HG03280 (cell line): ENCODE results near the gene CFAP210.

Source experiments
- ATAC-seq: cut with Tn5 transposase; IDR thresholded peaks from one replicate; pipeline ENCODE4 v1.9.1; 2021; ENCODE audit warnings: mild to moderate bottlenecking, moderate library complexity; ENCODE audit not compliant: unreplicated experiment

The CFAP210 gene

DNA sequence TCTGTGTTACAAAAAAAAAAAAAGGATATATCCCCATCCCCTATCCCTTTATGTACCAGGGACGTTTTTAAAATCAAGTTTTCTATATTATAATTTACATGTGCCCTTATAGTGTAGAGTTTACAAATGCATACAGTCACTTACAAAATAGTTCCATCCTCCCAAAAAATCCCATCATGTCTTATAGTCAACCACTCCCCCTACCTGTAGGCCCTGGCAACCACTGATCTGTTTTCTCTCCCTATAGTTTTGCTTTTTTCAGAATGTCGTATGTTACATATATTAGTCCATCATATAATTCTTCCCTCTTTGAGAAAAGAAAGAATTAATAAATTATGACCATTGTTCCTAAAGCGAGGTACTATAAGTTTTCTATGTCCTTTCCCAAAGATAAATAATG is 17.8 kb downstream of the CFAP210 start:
- ATAC-seq = no peak

DNA sequence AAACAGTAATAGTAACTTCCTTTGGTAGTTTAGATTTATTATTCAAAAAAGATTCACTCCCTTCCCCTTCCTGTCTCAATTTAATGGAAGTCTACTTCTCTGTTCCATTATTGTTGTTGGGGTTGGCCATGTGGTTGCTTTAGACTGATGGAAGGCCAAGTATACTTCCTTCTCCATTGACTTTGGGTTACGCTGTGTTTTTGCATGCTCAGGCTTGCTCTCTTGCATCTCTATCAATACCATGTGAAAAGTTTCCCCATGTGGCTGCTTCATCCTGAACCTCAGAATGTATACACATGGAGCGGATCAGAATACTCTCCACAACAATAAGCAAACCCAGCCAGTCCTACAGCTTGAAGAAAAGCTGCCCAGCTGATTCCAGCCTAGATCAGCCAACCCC is 20.3 kb downstream of the CFAP210 start:
- ATAC-seq = no peak

DNA sequence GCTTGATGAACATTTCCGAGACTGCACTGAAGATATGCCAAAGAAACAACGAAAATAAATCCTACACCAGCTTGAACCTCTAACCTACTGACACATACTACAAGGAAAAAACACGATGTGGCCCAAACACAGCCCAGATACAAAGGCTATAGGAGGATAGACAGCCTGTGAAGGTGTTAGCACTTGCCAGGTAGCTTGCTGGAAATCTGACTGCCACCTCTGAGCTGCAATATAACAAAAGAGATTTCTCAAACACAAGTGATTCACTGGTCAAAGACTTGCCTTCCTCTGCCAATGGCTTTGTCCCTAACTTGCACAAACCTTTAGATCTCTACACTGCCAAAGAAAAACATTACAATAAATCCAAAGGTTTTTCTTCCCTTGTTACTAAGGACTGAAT is 21.1 kb downstream of the CFAP210 start:
- no peak for ATAC-seq

DNA sequence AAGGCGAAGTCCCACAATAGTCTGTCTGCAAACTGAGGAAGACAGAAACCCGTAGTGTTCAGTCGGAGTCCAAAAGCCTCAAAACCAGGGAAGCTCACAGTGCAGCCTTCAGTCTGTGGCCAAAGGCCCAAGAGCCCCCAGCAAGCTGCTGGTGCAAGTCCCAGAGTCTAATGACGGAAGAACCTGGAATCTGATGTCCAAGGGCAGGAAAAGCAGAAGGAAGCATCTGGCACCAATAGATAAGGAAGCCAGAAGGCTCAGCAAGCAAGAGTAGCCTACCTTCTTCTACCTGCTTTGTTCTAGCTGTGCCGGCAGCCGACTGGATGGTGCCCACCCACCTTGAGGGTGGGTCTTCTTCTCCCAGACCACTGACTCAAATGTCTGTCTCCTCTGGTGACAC is 21.8 kb downstream of the CFAP210 start:
- ATAC-seq = no peak

DNA sequence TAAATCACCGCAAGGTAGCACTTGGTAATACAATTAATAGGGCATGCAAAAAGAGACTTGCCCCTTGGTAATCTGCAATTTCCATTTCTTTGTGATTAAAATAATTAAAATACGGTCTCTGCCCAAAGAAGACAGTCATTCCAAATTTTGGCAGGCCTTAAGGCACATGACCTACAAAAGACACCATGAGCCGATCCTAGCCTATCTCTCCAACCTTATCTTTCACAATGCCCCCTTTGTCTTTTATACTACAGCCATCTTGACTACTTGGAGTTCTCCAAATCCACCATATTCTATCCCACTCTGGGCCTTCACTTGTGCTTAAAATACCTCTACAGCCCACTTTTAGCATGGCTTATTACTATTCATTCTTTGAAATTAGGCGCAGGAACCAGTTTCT is 23.3 kb downstream of the CFAP210 start:
- no peak for ATAC-seq

DNA sequence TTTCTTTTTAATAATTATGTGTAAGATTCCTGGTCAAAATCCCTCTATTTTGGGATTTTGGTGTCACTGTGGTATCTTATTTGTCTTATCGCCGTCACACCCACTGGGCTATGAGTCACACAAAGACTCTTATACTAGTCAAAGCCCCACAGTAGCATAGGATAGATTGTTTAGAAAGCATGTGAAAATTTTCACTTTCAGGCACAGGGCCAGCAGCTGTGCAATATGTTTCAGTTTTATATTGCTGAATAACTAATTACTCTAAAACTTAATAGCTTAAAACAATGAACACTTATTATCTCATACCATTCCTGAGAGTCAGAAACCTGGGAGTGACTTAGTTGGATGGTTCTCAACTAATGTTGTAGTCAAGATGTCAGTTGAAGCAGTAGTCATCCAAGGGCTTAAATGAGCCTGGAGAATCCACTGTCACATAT is 24.0 kb downstream of the CFAP210 start:
- peak; percentile 77 for ATAC-seq

DNA sequence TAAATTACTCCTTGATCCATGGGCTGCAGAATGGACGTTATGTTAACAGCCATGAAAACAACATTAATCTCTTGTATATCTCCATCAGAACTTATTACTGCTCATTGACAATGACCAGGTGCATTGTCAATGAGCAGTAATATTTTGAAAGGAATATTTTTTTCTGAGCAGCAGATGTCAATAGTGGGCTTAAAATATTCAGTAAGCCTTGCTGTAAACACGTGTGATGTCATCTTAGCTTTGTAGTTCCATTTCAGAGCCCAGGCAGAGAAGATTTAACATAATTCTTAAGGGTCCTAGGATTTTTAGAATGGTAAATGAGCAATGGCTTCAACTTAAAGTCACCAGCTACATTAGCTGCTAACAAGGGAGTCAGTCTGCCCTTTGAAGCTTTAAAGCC is 26.6 kb downstream of the CFAP210 start:
- ATAC-seq = no peak

DNA sequence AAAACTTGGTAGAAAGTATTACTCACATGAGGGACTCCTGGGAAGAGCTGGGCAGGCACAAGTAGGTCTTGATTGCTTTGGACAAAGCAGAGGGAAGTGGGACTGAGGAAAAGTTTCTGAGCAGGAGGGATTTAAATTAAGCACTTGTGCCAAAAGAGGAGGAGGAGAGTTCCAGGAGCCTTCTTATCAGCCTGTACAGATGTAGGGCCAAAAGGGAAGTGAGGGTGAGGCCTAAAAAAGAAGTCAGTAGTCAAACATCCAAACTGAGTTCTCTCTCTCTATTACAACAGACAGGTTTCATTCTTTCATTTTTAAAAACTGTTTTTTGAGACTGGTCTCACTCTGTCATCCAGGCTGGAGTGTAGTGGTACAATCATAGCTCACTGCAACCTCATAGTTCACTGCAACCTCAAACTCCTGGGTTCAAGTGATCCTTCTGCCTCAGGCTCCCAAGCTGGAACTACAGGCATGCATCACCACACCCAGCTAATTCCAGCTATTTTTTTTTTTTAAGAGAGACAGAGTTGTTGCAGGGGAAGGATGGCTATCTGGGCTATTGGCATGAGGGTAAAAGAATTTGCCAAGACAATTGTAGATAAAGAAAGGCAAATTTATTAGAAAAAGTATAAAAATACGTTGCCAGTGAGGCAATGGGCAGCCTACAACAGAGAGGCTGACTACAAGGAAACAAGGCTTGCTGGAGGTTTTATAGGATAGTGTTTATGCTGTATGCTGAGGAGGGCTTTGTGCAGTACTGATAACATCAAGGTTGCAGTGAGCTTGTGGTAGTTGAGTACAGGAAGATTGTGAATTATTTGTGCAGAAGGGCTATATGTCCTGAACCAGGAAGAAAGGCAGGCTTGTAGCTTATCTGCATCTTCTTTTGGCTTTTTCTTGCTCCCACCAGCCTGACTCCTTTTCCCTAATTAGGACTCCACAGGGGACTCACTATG is 29.0 kb downstream of the CFAP210 start:
- ATAC-seq = no peak

DNA sequence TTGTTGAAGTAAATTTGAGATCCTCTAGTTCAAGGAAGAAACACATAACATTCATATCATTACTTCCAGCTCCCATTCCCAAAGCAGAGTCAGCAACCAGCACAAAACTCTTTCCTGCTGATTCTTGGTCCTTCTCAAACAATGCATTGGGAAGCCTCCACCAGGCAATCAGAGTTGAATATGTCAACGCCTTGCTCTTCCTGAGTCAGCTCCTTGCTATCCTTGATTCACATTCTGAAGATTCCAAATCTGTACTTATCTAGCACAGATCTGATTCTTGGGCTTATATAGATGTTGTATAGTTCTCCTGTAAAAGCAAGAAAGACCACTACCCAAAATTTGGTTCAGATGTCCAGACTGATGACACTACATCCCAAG is 29.6 kb downstream of the CFAP210 start:
- ATAC-seq = no peak

DNA sequence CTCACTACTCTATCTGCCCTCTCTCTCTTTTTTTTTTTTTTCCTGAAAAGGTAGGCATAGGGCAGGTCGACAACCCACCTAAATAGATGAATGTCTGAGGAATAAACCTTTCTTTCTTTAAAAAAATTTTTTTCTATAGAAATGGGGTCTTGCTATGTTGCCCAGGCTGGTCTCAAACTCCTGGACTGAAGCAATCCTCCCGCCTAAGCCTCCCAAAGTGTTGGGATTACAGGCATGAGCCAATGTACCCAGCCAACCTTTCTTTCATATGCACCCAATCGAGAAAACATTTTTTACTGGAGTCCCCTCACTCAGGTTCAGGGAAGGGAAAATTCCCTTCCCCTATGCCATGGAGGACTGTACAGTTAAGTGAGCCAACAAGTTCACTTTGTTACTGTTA is 31.0 kb downstream of the CFAP210 start:
- no peak for ATAC-seq

DNA sequence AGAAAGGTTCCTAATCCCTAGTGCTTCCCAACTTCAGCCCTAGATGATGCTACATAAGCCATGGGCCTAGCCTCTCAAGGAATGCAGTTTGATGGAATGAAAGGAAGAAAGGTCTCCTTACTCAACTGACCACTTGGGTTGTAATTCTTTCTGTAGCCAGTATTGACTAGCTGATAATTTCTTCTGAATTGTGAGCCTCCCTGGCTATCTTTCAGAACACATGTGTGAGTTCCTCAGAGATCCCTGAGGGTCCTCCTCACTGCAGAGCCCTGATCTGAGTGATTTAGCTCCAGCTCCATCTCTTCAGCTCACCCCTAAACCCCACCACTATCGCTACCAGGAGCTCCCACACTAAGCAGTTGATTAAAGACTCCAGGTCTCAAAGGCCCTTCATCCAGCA is 31.5 kb downstream of the CFAP210 start:
- ATAC-seq = no peak

DNA sequence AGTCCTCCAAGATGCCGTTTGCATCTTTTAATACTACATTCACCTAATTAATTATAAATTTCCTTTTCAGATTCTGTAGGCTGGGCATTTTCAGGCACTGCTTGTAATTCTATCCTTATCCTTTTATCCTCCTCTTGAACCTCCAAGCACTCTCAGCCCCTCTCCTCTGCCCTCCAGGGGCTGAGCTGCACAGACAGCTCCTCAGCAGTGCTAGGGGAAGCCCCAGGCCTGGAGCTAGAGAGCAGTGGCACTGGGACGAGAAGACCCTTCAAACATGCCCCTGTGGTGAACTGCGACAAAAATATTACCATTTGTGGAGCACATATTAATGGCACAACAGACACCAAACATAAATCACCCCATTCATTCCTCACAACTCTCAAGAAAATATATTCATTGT is 32.9 kb downstream of the CFAP210 start:
- no peak for ATAC-seq

DNA sequence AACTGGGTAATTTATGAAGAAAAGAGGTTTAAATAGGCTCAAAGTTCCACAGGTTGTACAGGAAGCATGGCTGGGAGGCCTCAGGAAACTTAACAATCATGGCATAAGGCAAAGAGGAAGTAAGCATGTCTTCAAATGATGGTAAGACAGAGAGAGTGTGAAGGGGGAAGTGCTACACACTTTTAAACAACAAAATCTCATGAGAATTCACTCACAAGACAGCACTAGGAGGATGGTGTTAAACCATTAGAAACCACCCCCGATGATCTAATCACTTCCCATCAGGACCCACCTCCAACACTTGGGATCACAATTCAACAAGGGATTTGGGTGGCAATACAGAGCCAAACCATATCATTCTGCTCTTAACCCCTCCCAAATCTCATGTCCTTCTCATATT is 34.9 kb downstream of the CFAP210 start:
- ATAC-seq = no peak

DNA sequence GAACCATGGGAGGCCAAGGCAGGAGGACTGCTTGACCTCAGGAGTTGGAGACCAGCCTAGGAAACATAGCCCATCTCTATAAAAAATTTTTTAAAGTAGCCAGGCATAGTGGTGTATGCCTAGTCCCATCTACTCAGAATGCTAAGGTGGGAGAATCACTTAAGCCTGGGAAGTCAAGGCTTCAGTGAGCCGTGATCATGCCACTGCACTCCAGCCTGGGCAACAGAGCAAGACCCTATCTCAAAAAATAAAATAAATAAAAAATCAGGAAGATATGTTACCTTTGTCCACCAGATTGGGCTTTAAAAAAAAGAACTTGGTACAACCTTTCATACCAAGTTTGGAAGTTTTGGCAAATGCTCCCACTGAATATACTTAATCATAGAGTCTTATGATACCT is 35.3 kb downstream of the CFAP210 start:
- ATAC-seq = no peak

DNA sequence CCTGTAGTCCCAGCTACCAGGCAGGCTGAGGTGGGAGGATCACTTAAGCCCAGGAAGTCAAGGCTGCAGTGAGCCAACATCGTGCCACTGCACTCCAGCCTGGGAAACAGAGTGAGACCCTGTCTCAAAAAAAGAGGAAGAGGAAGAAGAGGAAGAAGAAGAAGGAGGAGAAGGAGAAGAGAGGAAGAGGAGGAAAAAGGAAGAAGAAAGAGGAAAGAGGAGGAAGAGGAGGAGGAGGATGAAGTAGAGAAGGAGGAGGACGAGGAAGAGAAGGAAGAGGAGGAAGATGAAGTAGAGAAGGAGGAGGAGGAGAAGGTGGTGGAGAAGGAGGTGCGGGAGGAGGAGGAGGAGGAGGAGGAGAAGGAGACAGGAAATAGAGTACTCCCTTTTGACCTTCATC is 38.0 kb downstream of the CFAP210 start:
- no peak for ATAC-seq

DNA sequence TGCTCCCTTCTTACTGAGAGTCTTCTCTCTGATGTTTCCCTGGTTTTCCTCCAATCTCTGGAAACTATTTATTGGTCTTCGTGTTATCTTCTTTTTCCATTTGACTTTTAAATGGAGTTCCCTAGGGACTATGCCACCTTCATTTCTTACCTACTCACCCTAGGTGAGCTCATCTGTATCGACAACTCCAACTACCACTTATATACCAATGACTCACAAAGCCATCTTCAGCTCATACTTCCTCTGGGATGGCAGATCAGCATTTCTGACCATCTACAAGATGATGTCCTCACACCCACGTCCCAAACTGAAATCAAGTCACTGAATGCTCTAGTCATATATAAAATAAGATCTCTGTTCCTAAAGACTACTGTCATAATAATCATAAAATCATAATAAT is 40.6 kb downstream of the CFAP210 start:
- ATAC-seq = no peak

DNA sequence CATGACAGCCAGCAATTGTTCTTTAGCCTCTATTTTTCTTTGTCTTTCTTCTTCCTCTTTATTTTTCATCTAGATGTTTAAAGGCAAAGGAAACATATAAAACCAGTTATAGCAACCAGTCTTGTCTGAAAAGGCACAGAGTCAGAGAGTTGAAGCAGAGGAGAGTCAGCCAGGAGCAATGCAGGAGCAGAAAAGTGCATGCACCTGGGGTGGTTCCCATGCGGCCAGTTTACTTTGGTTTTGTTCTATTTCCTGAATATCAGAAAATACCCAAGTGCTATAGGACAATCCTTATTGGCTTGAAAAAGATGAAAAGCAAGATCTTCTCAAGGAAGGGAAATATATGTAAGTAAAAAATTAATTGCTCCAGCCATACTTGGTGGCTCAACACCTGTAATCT is 44.9 kb downstream of the CFAP210 start:
- ATAC-seq = no peak

DNA sequence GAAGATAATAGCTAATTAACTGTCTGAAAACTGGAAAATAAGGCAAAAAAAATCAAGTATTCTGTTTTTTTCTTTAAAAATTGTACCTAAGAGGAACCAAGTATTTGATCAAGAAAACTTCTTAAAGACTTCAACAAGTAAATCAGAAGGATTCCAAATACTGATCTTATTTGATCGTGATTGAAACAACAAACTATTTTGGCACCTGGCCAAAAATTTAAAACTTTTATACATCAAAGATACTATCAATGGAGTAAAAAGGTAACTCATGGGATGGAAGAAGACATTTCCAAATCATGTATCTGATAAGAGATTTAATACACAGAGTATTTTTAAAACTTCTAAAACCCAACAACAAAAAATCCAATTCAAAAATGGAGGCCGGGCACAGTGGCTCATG is 46.7 kb downstream of the CFAP210 start:
- ATAC-seq = no peak

DNA sequence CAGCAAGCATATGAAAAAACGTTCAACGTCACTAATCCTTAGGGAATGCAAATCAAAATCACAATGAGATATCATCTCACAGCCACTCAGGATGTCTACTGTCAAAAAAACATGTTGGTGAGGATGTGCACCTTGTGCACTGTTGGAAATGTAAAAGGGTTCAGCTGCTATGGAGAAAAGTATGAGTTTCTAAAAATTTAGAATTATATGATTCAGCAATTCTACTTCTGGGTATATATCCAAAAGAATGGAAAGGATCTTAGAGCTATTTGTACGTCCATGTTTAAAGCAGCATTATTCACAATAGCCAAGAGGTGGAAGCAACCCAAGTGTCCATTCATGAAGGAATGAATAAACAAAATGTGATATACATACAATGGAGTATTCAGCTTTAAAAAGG is 50.0 kb downstream of the CFAP210 start:
- no peak for ATAC-seq

DNA sequence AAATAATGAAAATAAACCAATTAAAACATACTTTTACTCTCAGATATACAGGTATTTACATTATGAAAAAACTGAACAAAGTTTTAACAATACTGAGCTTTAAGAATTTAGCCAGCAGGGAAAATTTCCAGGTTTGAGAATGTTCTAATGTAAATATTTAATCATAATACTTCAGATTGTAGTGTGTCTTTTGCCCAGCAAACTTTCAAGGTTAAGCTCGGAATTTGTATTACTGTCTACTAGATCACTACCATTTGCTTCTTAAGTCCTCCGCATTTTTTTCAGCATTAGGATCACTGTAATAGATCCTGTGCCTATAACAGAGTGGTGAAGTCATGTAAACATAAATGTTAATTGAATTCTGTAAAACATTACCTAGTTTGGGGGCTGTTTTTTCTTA is 52.7 kb downstream of the CFAP210 start:
- no peak for ATAC-seq

DNA sequence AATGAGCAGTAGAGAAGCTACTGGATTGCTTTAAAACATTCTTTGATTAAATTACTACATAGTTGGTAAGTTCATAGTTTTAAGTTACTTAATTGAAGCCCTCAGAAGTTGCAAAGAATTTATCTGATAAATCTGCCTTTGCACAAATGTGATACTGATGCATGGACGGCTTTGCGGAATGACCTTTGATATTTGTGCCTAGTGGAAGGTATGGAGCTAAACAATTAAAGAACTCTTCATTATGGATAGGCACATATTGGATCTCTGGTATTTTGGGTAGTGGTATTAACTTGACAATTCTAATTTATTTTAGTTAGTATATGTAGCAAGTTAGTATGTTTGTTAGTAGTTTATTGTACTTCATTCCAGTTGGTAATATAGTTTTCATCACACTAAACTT is 54.1 kb downstream of the CFAP210 start:
- ATAC-seq = no peak

DNA sequence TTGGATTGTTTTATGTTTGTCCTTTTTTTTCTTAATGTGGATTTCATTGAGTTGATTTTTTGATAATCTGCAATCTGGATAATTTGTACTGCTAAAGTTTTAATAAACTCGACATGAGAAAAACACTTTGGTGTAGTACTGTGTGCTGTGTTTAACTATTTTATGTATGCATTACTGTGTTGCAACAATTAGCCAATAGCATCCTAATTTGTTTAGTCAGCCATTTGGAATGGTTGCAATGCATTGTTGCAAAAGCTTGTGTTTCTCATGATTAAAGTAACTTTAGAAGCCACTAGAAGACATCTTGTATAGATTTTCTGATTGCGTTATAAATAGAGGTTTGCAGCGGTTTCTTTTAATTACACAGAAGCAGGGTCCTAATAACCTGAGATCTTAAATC is 56.6 kb downstream of the CFAP210 start:
- ATAC-seq = no peak
